Measurements from ENCODE around the gene GPR78. TPM values are rescaled to one million over a fixed set of nuclear protein-coding genes. Genes with fewer than 3 reads are reported as not detected.
A peak's percentile ranks its signal among the peaks of the same experiment; 100 is the strongest.
"Not testable (repeated sequence)": the region's sequence is repeated elsewhere in the genome, so short reads cannot be mapped to it uniquely, and the experiment has no call there.

GPR78 gene
- total RNA-seq, 1 experiment from 2014 or later, result 0.07 TPM

- peak; percentile 57 for DNase-seq (ENCODE audit: low read depth)
Measured at GRCh38 chr4:8560265-8561047, 19.7 kb upstream of the GPR78 start.

- DNase-seq (ENCODE audit: low read depth), result no peak
Measured at GRCh38 chr4:8564595-8564994, 15.6 kb upstream of the GPR78 start.

- peak; percentile 25 for DNase-seq (ENCODE audit: low read depth)
Measured at GRCh38 chr4:8568068-8568668, 12.0 kb upstream of the GPR78 start.

GRCh38 chr4:8570201-8570600 is 10.0 kb upstream of the GPR78 start:
- DNase-seq (ENCODE audit: low read depth), result no peak

GRCh38 chr4:8571702-8572685 is 8.2 kb upstream of the GPR78 start:
- DNase-seq (ENCODE audit: low read depth), result peak; percentile 64

GRCh38 chr4:8573266-8573665 is 6.9 kb upstream of the GPR78 start:
- DNase-seq (ENCODE audit: low read depth), result no peak

- DNase-seq (ENCODE audit: low read depth), result no peak
Measured at GRCh38 chr4:8574796-8575370, 5.3 kb upstream of the GPR78 start.

- DNase-seq (ENCODE audit: low read depth), result no peak
Measured at GRCh38 chr4:8575457-8575856, 4.7 kb upstream of the GPR78 start.

GRCh38 chr4:8576591-8576990 is 3.6 kb upstream of the GPR78 start:
- not testable (repeated sequence) for DNase-seq (ENCODE audit: low read depth)

GRCh38 chr4:8577046-8577445 is 3.1 kb upstream of the GPR78 start:
- no peak for DNase-seq (ENCODE audit: low read depth)

GRCh38 chr4:8577972-8578371 is 2.2 kb upstream of the GPR78 start:
- DNase-seq (ENCODE audit: low read depth), result no peak

- DNase-seq (ENCODE audit: low read depth), result no peak
Measured at GRCh38 chr4:8578717-8579116, 1.5 kb upstream of the GPR78 start.

GRCh38 chr4:8579526-8580320 is 469 bp upstream of the GPR78 start:
- DNase-seq (ENCODE audit: low read depth), result no peak

- no peak for DNase-seq (ENCODE audit: low read depth)
Measured at GRCh38 chr4:8581094-8581861, 1.1 kb downstream of the GPR78 start.

GRCh38 chr4:8582016-8582415 is 1.8 kb downstream of the GPR78 start:
- no peak for DNase-seq (ENCODE audit: low read depth)

- no peak for DNase-seq (ENCODE audit: low read depth)
Measured at GRCh38 chr4:8582436-8582835, 2.2 kb downstream of the GPR78 start.

- no peak for DNase-seq (ENCODE audit: low read depth)
Measured at GRCh38 chr4:8582941-8583654, 2.9 kb downstream of the GPR78 start.

GRCh38 chr4:8583655-8584025 is 3.4 kb downstream of the GPR78 start:
- DNase-seq (ENCODE audit: low read depth), result no peak

GRCh38 chr4:8585186-8585585 is 5.0 kb downstream of the GPR78 start:
- DNase-seq (ENCODE audit: low read depth), result peak; percentile 25

- DNase-seq (ENCODE audit: low read depth), result no peak
Measured at GRCh38 chr4:8585721-8586212, 5.6 kb downstream of the GPR78 start.

Data from M059J (cell line).